PC-3 (cell line): ENCODE data around the gene SPRING1. TPM values are rescaled to one million over a fixed set of nuclear protein-coding genes. Genes with fewer than 3 reads are reported as not detected.

ENCODE experiments used
- ATAC-seq: fragments of 200-7000 bp; cut with Tn5 transposase; 2 replicates; pipeline ENCODE4 v1.9.1; 2020; ENCODE audit warnings: mild to moderate bottlenecking, moderate library complexity
- BruUV-seq: library from RNA; stranded (reverse); fragments of 400-500 nt; replicated peaks from 2 replicates; lab custom pipeline; 2021; lab: Mats Ljungman, UMichigan
- CTCF ChIA-PET: fragments of 300-600 bp; sonication (Branson Sonifier 250); formaldehyde crosslinking; loops from one replicate; lab custom pipeline; 2022; ENCODE audit warnings: antibody characterized with exemption; lab: Charles Lee
- POLR2A ChIA-PET: fragments of 300-600 bp; sonication (Branson Sonifier 250); formaldehyde crosslinking; loops from one replicate; lab custom pipeline; 2022; ENCODE audit warnings: antibody characterized with exemption; ENCODE audit not compliant: unreplicated experiment; lab: Charles Lee
- DNase-seq: peaks from one replicate; pipeline ENCODE4 v3.0.0-alpha.2; 2015
- H2AFZ ChIP-seq: fragments of 300-600 bp; sonication (generic); 2 replicates; pipeline ENCODE4 v1.6.0; 2016; ENCODE audit warnings: antibody characterized with exemption, low read length
- H3F3A ChIP-seq: fragments of 300-600 bp; sonication (generic); one replicate; pipeline ENCODE4 v1.6.0; 2017; ENCODE audit warnings: antibody characterized with exemption, low read length, control low read depth, mild to moderate bottlenecking; ENCODE audit not compliant: unreplicated experiment
- H3K27ac ChIP-seq: fragments of 300-600 bp; sonication (generic); 2 replicates; pipeline ENCODE4 v1.5.1; 2016; ENCODE audit warnings: mild to moderate bottlenecking, low read length
- H3K27me3 ChIP-seq: fragments of 300-600 bp; sonication (generic); 2 replicates; pipeline ENCODE4 v1.6.1; 2016; ENCODE audit warnings: low read length, mixed read lengths
- H3K36me3 ChIP-seq: fragments of 300-600 bp; sonication (generic); 2 replicates; pipeline ENCODE4 v1.6.1; 2016; ENCODE audit warnings: low read depth, mixed run types, low read length, mixed read lengths
- H3K4me1 ChIP-seq: fragments of 300-600 bp; sonication (generic); 2 replicates; pipeline ENCODE4 v1.5.1; 2016; ENCODE audit warnings: low read length; ENCODE audit not compliant: insufficient read depth
- H3K4me2 ChIP-seq: fragments of 300-600 bp; sonication (generic); 2 replicates; pipeline ENCODE4 v1.6.0; 2016; ENCODE audit warnings: low read length
- H3K4me3 ChIP-seq: fragments of 300-600 bp; sonication (generic); 2 replicates; pipeline ENCODE4 v1.5.1; 2016; ENCODE audit warnings: mild to moderate bottlenecking, low read length, mixed read lengths
- H3K79me2 ChIP-seq: fragments of 300-600 bp; sonication (generic); 2 replicates; pipeline ENCODE4 v1.6.1; 2017; ENCODE audit warnings: low read length, mixed read lengths
- H3K9ac ChIP-seq: fragments of 300-600 bp; sonication (generic); 2 replicates; pipeline ENCODE4 v1.6.0; 2016; ENCODE audit warnings: mild to moderate bottlenecking, low read length
- H3K9me2 ChIP-seq: fragments of 300-600 bp; sonication (generic); replicated peaks from 2 replicates; pipeline ENCODE4 v1.6.1; 2016; ENCODE audit warnings: mixed run types, low read length, mixed read lengths
- H3K9me3 ChIP-seq: fragments of 300-600 bp; sonication (generic); 2 replicates; pipeline ENCODE4 v1.6.1; 2016; ENCODE audit warnings: low read length, mixed read lengths
- H4K20me1 ChIP-seq: fragments of 300-600 bp; sonication (generic); 2 replicates; pipeline ENCODE4 v1.6.1; 2016; ENCODE audit warnings: low read length, mixed read lengths
- EZH2 ChIP-seq: fragments of 300-600 bp; sonication (generic); IDR thresholded peaks from one replicate; pipeline ENCODE4 v1.6.1; 2017; ENCODE audit warnings: antibody characterized with exemption, mild to moderate bottlenecking, low read length; ENCODE audit not compliant: unreplicated experiment
- EZH2phosphoT487 ChIP-seq: fragments of 300-600 bp; sonication (generic); IDR thresholded peaks from 2 replicates; pipeline ENCODE4 v1.6.1; 2018; ENCODE audit warnings: mild to moderate bottlenecking, antibody characterized with exemption, low read length, borderline replicate concordance
- intact Hi-C: fragments of 100-400 bp; cut with micrococcal nuclease; formaldehyde crosslinking; loops from 2 replicates; pipeline ENCODE4 v1.9.0; 2023
- total RNA-seq: library from RNA; depleted of rRNA; stranded (reverse); fragments of >200 nt; gene quantifications from 2 replicates; pipeline ENCODE4 v1.2.3, GENCODE V29; 2014
- TF ChIP-seq, protein P1 (sequence below): fragments of 300-600 bp; sonication (generic); conservative IDR thresholded peaks from 2 replicates; pipeline ENCODE4 v1.5.1; 2017; ENCODE audit warnings: antibody characterized with exemption, low read depth, mild to moderate bottlenecking, low read length

SPRING1 gene
- total RNA-seq, 1 experiment from 2014 or later = 33.4 TPM

DNA sequence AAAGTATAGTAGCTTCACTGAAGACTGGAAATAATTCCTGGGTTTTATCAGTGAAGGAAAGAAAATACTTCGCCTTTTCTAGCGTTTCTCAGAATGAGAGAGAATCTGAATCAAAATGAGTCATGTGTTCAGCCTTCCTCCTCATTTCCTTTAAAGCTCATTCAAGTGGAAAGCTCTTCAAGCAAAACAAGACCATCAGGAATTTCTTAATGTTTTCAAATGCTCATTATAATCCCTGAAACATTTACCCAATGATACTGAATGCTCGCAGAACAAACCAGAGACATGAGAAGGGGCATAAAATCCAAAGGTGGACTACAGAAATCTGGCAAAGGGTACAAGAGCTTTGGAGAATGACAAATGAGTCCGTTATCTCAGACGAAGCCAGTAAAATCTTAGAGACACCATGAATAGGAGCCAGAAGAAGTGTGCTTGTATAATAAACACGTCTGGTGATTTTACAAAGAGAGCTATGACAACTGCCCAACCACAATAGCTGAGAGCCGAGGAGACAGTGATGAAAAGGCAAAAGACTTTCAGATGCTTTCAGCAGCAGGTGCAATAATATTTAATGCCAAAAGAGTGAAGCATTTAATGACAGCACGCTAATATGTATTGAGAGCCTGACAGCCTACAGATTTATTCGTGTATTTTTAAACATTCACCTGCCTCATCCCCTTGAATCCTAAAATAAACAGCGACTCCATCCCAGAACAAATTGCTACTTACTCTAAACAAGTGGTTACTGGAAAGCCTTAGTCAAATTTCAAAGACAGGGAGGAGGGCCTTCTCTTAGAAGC lies 19.0 kb downstream of the SPRING1 start:
- no peaks in the 10 kb centered on the region for H3K9me2 ChIP-seq
- H3K79me2 ChIP-seq = peaks cover 8% of the 10 kb centered on the region; the same call in 1 of the 2 replicates
- H3K36me3 ChIP-seq = peaks cover 49% of the 10 kb centered on the region
- BruUV-seq = no TSS peak
- H3K9ac ChIP-seq = no peak overlapping the region
- peak; percentile 81 for ATAC-seq
- TF ChIP-seq EZH2 (no peak), EZH2phosphoT487 (no peak)
- TF ChIP-seq, protein P1, sequence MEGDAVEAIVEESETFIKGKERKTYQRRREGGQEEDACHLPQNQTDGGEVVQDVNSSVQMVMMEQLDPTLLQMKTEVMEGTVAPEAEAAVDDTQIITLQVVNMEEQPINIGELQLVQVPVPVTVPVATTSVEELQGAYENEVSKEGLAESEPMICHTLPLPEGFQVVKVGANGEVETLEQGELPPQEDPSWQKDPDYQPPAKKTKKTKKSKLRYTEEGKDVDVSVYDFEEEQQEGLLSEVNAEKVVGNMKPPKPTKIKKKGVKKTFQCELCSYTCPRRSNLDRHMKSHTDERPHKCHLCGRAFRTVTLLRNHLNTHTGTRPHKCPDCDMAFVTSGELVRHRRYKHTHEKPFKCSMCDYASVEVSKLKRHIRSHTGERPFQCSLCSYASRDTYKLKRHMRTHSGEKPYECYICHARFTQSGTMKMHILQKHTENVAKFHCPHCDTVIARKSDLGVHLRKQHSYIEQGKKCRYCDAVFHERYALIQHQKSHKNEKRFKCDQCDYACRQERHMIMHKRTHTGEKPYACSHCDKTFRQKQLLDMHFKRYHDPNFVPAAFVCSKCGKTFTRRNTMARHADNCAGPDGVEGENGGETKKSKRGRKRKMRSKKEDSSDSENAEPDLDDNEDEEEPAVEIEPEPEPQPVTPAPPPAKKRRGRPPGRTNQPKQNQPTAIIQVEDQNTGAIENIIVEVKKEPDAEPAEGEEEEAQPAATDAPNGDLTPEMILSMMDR = no peak
- H3K27ac ChIP-seq = no peak overlapping the region
- POLR2A ChIA-PET = interaction anchor here (0.5 kb wide), 2 partner anchors 201 to 403 kb away, joined by 4 to 10 read pairs; no protein-coding TSS in a partner anchor
- peaks cover 5% of the 10 kb centered on the region; the same call in 1 of the 2 replicates for H4K20me1 ChIP-seq
- H3K4me2 ChIP-seq = peak overlapping the region; percentile 36
- peak; percentile 60 for DNase-seq
- peaks cover 15% of the 10 kb centered on the region for H3K4me1 ChIP-seq
- H3F3A ChIP-seq = no peaks in the 10 kb centered on the region
- intact Hi-C loops = no loop called here
- H2AFZ ChIP-seq = no peak overlapping the region
- CTCF ChIA-PET = interaction anchor here (0.6 to 1.2 kb wide), 5 partner anchors 10 to 680 kb away, joined by 3 to 8 read pairs (median 4); no protein-coding TSS in a partner anchor
- H3K27me3 ChIP-seq = no peaks in the 10 kb centered on the region
- no peaks in the 10 kb centered on the region for H3K9me3 ChIP-seq
- no peak overlapping the region for H3K4me3 ChIP-seq

DNA sequence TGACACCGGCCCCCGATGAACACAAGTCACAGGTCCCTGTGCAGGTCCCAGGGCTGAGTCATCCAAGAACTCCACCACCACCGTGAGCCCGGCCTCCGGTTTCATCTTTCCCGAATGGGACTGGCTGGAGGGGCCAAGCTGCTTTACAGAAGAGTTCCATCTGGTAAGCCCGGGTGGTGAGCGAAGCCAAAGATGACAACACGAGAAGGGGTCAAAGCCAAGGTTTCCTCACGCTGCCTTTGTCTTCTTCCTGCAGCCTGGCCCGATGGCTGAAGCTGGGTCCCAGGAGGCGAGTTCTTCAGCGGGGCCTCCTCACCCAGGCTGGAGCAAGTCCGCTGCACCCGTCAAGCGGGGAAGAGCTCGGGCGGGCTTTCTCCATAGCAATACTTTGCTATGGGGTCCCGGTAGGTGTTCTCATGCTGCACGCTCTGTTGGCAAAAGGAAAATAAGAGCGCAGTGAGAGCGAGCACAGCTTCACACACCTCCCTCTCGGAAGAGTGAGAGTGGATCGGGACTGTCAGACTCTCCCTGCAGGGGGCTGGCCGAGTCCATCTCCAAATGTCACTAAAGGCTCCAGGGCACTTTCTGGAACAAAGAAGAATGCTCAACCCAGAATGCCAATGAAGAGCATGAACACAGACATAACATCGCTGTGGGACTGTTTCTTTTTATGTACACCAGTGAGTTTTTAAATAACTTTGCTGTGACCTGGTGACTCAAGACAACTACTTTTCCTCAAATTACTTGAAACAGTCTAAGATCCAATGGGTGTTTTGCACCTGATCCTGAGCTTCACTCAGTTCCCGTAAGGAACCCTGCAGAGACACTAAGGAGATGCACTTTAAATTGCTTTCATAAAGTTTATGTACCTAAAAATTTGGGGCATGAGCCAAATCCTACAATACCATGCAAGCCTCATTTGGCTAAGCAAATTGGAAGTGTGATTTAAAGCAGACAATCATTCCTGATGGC lies 20.1 kb downstream of the SPRING1 start:
- no peak for TF ChIP-seq EZH2phosphoT487
- TF ChIP-seq EZH2 = no peak
- TF ChIP-seq, protein P1 = no peak
- intact Hi-C loops = no loop called here
- Histone ChIP-seq H3K27me3 (no peaks in the 10 kb centered on the region), H2AFZ (no peak overlapping the region), H3K4me3 (no peak overlapping the region), H4K20me1 (peaks cover 5% of the 10 kb centered on the region; the same call in 1 of the 2 replicates), H3K27ac (no peak overlapping the region), H3K4me2 (peak overlapping the region; percentile 36), H3K36me3 (peaks cover 49% of the 10 kb centered on the region), H3F3A (no peaks in the 10 kb centered on the region), H3K79me2 (peaks cover 8% of the 10 kb centered on the region; the same call in 1 of the 2 replicates), H3K4me1 (peaks cover 15% of the 10 kb centered on the region), H3K9ac (no peak overlapping the region), H3K9me2 (no peaks in the 10 kb centered on the region), H3K9me3 (no peaks in the 10 kb centered on the region)
- no TSS peak for BruUV-seq
- POLR2A ChIA-PET = no interaction called here
- ATAC-seq (no peak), DNase-seq (no peak)
- CTCF ChIA-PET = interaction anchor here (0.7 kb wide), 1 partner anchor 14 kb away, joined by 3 read pairs; no protein-coding TSS in a partner anchor
